PC-3 (cell line): ENCODE results near the gene BCCIP.

Experiments
- EZH2 ChIP-seq: fragments of 300-600 bp; sonication (generic); IDR thresholded peaks from one replicate; pipeline ENCODE4 v1.6.1; 2017; ENCODE audit warnings: antibody characterized with exemption, mild to moderate bottlenecking, low read length; ENCODE audit not compliant: unreplicated experiment
- EZH2phosphoT487 ChIP-seq: fragments of 300-600 bp; sonication (generic); IDR thresholded peaks from 2 replicates; pipeline ENCODE4 v1.6.1; 2018; ENCODE audit warnings: mild to moderate bottlenecking, antibody characterized with exemption, low read length, borderline replicate concordance
- TF ChIP-seq, protein P1 (sequence below): fragments of 300-600 bp; sonication (generic); conservative IDR thresholded peaks from 2 replicates; pipeline ENCODE4 v1.5.1; 2017; ENCODE audit warnings: antibody characterized with exemption, low read depth, mild to moderate bottlenecking, low read length

- TF ChIP-seq EZH2: no peak
- TF ChIP-seq, protein P1, sequence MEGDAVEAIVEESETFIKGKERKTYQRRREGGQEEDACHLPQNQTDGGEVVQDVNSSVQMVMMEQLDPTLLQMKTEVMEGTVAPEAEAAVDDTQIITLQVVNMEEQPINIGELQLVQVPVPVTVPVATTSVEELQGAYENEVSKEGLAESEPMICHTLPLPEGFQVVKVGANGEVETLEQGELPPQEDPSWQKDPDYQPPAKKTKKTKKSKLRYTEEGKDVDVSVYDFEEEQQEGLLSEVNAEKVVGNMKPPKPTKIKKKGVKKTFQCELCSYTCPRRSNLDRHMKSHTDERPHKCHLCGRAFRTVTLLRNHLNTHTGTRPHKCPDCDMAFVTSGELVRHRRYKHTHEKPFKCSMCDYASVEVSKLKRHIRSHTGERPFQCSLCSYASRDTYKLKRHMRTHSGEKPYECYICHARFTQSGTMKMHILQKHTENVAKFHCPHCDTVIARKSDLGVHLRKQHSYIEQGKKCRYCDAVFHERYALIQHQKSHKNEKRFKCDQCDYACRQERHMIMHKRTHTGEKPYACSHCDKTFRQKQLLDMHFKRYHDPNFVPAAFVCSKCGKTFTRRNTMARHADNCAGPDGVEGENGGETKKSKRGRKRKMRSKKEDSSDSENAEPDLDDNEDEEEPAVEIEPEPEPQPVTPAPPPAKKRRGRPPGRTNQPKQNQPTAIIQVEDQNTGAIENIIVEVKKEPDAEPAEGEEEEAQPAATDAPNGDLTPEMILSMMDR: no peak
- TF ChIP-seq EZH2phosphoT487: no peak
These were observed 7.6 kb upstream of the BCCIP start for GRCh38 chr10:125815764-125816163.
